ENCODE data around the gene PCBP4. TPM values are rescaled to one million over a fixed set of nuclear protein-coding genes. Genes with fewer than 3 reads are reported as not detected.

The PCBP4 gene
- total RNA-seq, 1 experiment from 2014 or later, result 28.7 TPM

- no peaks in the 10 kb centered on the region for H3K36me3 Mint-ChIP-seq
- ChIA-PET POLR2A (interaction anchor here (0.8 to 1.7 kb wide), 3 partner anchors 24 to 148 kb away, joined by 4 to 9 read pairs (median 4); partner anchors contain the start of genes DUSP7 and POC1A), CTCF (interaction anchor here (0.6 to 8.5 kb wide), 18 partner anchors 10 to 333 kb away, joined by 3 to 382 read pairs (median 11); partner anchors contain the start of genes DUSP7, POC1A and RPL29)
- TF ChIP-seq USF2 (CRISPR knock-in tag; IDR thresholded peaks at IDR 0.05), result peak; percentile 1; the same call in 1 of the 2 replicates
- 0 out of 2 replicates have a peak, but pooled peaks have one; percentile 61 for TF ChIP-seq ZBTB43 (CRISPR knock-in tag; IDR thresholded peaks at IDR 0.05)
- no peak for TF ChIP-seq ZNF317 (CRISPR knock-in tag; IDR thresholded peaks at IDR 0.05; ENCODE audit: borderline replicate concordance, low read depth)
- no peak for TF ChIP-seq PRRX2 (CRISPR knock-in tag; IDR thresholded peaks at IDR 0.05)
- no peaks in the 10 kb centered on the region; the same call in 1 of the 2 replicates for H3K27me3 Mint-ChIP-seq (ENCODE audit: low read depth)
- H3K4me3 Mint-ChIP-seq, result peak overlapping the region; percentile 52
- ATAC-seq (peak; percentile 3; the same call in 1 of the 2 replicates), DNase-seq (ENCODE audit: low spot score) (no peak)
- H3K9me3 Mint-ChIP-seq, result no peaks in the 10 kb centered on the region
- H3K27ac Mint-ChIP-seq, result no peak overlapping the region
- peaks cover 45% of the 10 kb centered on the region for H3K4me1 Mint-ChIP-seq
These were observed 39.0 kb upstream of the PCBP4 start for GRCh38 chr3:52006017-52006819.

GRCh38 chr3:52005571-52005986, 38.3 kb upstream of the PCBP4 start:
- ChIA-PET POLR2A (interaction anchor here (0.6 to 1.7 kb wide), 4 partner anchors 23 to 149 kb away, joined by 4 to 9 read pairs (median 4); partner anchors contain the start of genes DUSP7 and POC1A), CTCF (interaction anchor here (0.9 to 8.5 kb wide), 19 partner anchors 10 to 383 kb away, joined by 3 to 382 read pairs (median 11); partner anchors contain the start of genes DUSP7, POC1A and RPL29)
- H3K36me3 Mint-ChIP-seq, result no peaks in the 10 kb centered on the region
- peak overlapping the region; percentile 63; the same call in 1 of the 2 replicates for H3K27ac Mint-ChIP-seq
- H3K27me3 Mint-ChIP-seq (ENCODE audit: low read depth), result no peaks in the 10 kb centered on the region
- H3K9me3 Mint-ChIP-seq, result no peaks in the 10 kb centered on the region
- no peak for TF ChIP-seq ZNF219 (CRISPR knock-in tag; IDR thresholded peaks at IDR 0.05; ENCODE audit: borderline replicate concordance)
- no peak for TF ChIP-seq ZNF671 (CRISPR knock-in tag; IDR thresholded peaks at IDR 0.05)
- TF ChIP-seq ZNF512 (CRISPR knock-in tag; IDR thresholded peaks at IDR 0.05; ENCODE audit: borderline replicate concordance), result no peak
- TF ChIP-seq NFE2L1 (CRISPR knock-in tag; IDR thresholded peaks at IDR 0.05), result no peak
- TF ChIP-seq NR1H2 (CRISPR knock-in tag; IDR thresholded peaks at IDR 0.05), result no peak
- no peak for TF ChIP-seq TEAD4 (CRISPR knock-in tag; IDR thresholded peaks at IDR 0.05)
- no peak for TF ChIP-seq ZNF423 (CRISPR knock-in tag; IDR thresholded peaks at IDR 0.05)
- TF ChIP-seq NFATC4 (CRISPR knock-in tag; IDR thresholded peaks at IDR 0.05), result no peak
- TF ChIP-seq TEAD1 (CRISPR knock-in tag; IDR thresholded peaks at IDR 0.05), result no peak
- TF ChIP-seq ZBTB43 (CRISPR knock-in tag; IDR thresholded peaks at IDR 0.05), result no peak
- no peak for TF ChIP-seq AR (CRISPR knock-in tag; IDR thresholded peaks at IDR 0.05)
- no peak for TF ChIP-seq MXD4 (CRISPR knock-in tag; IDR thresholded peaks at IDR 0.05; ENCODE audit: borderline replicate concordance)
- TF ChIP-seq ZMAT4 (CRISPR knock-in tag; IDR thresholded peaks at IDR 0.05), result no peak
- TF ChIP-seq NFYB (CRISPR knock-in tag; conservative IDR thresholded peaks at IDR 0.05; ENCODE audit: low read depth), result no peak
- no peak; the same call in 1 of the 2 replicates for TF ChIP-seq USF2 (CRISPR knock-in tag; IDR thresholded peaks at IDR 0.05)
- TF ChIP-seq PREB (CRISPR knock-in tag; IDR thresholded peaks at IDR 0.05; ENCODE audit: borderline replicate concordance), result no peak
- TF ChIP-seq ZBTB21 (CRISPR knock-in tag; IDR thresholded peaks at IDR 0.05; ENCODE audit: borderline replicate concordance), result no peak
- no peak for TF ChIP-seq KAT7 (CRISPR knock-in tag; IDR thresholded peaks at IDR 0.05; ENCODE audit: borderline replicate concordance)
- peaks cover 45% of the 10 kb centered on the region for H3K4me1 Mint-ChIP-seq
- ATAC-seq (peak; percentile 56), DNase-seq (ENCODE audit: low spot score) (peak; percentile 65)
- peak overlapping the region; percentile 52 for H3K4me3 Mint-ChIP-seq
